Measurements from ENCODE around the gene PPP1R16B. TPM values are rescaled to one million over a fixed set of nuclear protein-coding genes. Genes with fewer than 3 reads are reported as not detected.

The PPP1R16B gene
- total and polyA plus RNA-seq, 2 experiments from 2014 or later, result 0.28 to 0.33 TPM

DNA sequence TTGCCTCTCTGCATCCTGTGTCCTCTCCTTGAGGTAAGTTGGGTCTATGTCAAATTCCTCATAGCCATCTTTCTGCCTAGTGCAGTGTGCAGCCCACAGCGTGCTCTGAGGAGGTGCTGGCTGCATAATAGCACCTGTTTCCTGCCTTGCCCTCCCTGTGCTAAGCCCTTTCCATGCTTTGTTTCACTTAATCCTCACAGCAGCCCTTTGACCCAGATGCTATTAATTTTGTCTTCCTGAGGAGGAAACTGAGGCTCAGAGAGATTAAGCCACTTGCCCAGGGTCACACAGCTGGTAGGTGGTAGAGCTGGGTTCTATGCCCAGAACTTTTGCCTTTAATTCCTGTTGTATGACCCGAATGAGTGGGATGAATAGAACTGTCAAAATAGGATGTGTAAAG, 134.2 kb downstream of the PPP1R16B start:
- TF ChIP-seq EZH2phosphoT487 (IDR thresholded peaks at IDR 0.05; ENCODE audit: low read depth, severe bottlenecking, unreplicated experiment), result no peak
- TF ChIP-seq EZH2 (IDR thresholded peaks at IDR 0.05; ENCODE audit: borderline replicate concordance), result no peak
- no peak for TF ChIP-seq CTCF (IDR thresholded peaks at IDR 0.05; ENCODE audit: poor library complexity)
- H3K79me2 ChIP-seq, result peaks cover 37% of the 10 kb centered on the region
- WGBS (ENCODE audit: low lambda C conversion rate, missing lambda C conversion rate), result 95% methylated on average over 2 of the region's 2 CpGs
- H3K4me3 ChIP-seq, result no peak overlapping the region
- no peak overlapping the region for H3K27ac ChIP-seq
- H3K9me2 ChIP-seq (replicated peaks; ENCODE audit: insufficient read depth), result no peaks in the 10 kb centered on the region
- no peaks in the 10 kb centered on the region for H4K20me1 ChIP-seq (ENCODE audit: insufficient read depth, poor library complexity, severe bottlenecking)
- no peaks in the 10 kb centered on the region for H3K9me3 ChIP-seq (ENCODE audit: low read depth)
- H3K36me3 ChIP-seq (replicated peaks; ENCODE audit: insufficient read depth, low read depth), result no peaks in the 10 kb centered on the region
- no peak for DNase-seq (ENCODE audit: low spot score)
- H3K4me1 ChIP-seq (ENCODE audit: insufficient read depth), result no peaks in the 10 kb centered on the region
- H3K4me2 ChIP-seq, result no peak overlapping the region
- no peaks in the 10 kb centered on the region for H3K27me3 ChIP-seq
- no peak overlapping the region for H2AFZ ChIP-seq

GRCh38 chr20:38940644-38941043, 135.1 kb downstream of the PPP1R16B start:
- Histone ChIP-seq H3K36me3 (replicated peaks; ENCODE audit: insufficient read depth, low read depth) (no peaks in the 10 kb centered on the region), H3K4me2 (no peak overlapping the region), H3K9me3 (ENCODE audit: low read depth) (no peaks in the 10 kb centered on the region), H3K4me3 (no peak overlapping the region), H3K27me3 (no peaks in the 10 kb centered on the region), H3K9me2 (replicated peaks; ENCODE audit: insufficient read depth) (no peaks in the 10 kb centered on the region), H3K79me2 (peaks cover 28% of the 10 kb centered on the region), H4K20me1 (ENCODE audit: insufficient read depth, poor library complexity, severe bottlenecking) (no peaks in the 10 kb centered on the region), H3K4me1 (ENCODE audit: insufficient read depth) (no peaks in the 10 kb centered on the region), H2AFZ (no peak overlapping the region), H3K27ac (no peak overlapping the region)
- no peak for DNase-seq (ENCODE audit: low spot score)
- TF ChIP-seq EZH2phosphoT487 (IDR thresholded peaks at IDR 0.05; ENCODE audit: low read depth, severe bottlenecking, unreplicated experiment) (no peak), EZH2 (IDR thresholded peaks at IDR 0.05; ENCODE audit: borderline replicate concordance) (no peak), CTCF (IDR thresholded peaks at IDR 0.05; ENCODE audit: poor library complexity) (no peak)
- WGBS (ENCODE audit: low lambda C conversion rate, missing lambda C conversion rate), result 92% methylated on average over 5 of the region's 5 CpGs

DNA sequence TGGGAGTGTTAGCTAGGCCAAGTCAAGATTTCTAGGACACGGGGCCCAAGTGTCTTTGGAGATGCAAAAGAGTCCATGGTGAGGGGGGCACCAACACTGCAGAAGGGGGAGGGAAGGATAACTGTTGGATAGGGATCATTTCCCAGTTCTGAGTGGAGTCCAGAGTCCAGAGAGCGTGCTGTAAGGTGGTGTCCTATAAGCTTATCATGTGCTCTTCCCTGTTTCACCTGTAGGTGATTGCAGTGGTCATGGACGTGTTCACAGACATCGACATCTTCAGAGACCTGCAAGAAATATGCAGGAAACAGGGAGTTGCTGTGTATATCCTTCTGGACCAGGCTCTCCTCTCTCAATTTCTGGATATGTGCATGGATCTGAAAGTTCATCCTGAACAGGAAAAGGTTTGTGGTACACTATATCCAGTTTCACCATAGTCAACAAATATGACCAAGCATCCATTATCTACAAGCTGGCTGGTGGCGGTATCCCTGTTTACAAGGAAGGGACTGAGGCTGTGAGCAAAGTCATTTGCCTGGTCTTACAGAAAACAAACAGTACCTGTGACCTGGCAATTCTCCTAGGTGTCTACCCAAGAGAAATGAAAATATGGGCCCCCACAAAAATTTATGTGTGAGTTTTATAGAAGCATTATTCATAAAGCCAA, 136.4 kb downstream of the PPP1R16B start:
- H3K27ac ChIP-seq, result no peak overlapping the region
- H3K36me3 ChIP-seq (replicated peaks; ENCODE audit: insufficient read depth, low read depth), result no peaks in the 10 kb centered on the region
- no peak for DNase-seq (ENCODE audit: low spot score)
- H3K4me2 ChIP-seq, result no peak overlapping the region
- no peak overlapping the region for H2AFZ ChIP-seq
- peaks cover 17% of the 10 kb centered on the region for H3K79me2 ChIP-seq
- WGBS (ENCODE audit: low lambda C conversion rate, missing lambda C conversion rate), result 93% methylated on average over 5 of the region's 5 CpGs
- no peaks in the 10 kb centered on the region for H3K9me3 ChIP-seq (ENCODE audit: low read depth)
- H3K9me2 ChIP-seq (replicated peaks; ENCODE audit: insufficient read depth), result no peaks in the 10 kb centered on the region
- no peaks in the 10 kb centered on the region for H3K27me3 ChIP-seq
- TF ChIP-seq EZH2 (IDR thresholded peaks at IDR 0.05; ENCODE audit: borderline replicate concordance) (no peak), EZH2phosphoT487 (IDR thresholded peaks at IDR 0.05; ENCODE audit: low read depth, severe bottlenecking, unreplicated experiment) (no peak), CTCF (IDR thresholded peaks at IDR 0.05; ENCODE audit: poor library complexity) (no peak)
- H3K4me1 ChIP-seq (ENCODE audit: insufficient read depth), result no peaks in the 10 kb centered on the region
- no peak overlapping the region for H3K4me3 ChIP-seq
- H4K20me1 ChIP-seq (ENCODE audit: insufficient read depth, poor library complexity, severe bottlenecking), result no peaks in the 10 kb centered on the region
